ENCODE measurements around the gene CLSTN1. TPM values are rescaled to one million over a fixed set of nuclear protein-coding genes. Genes with fewer than 3 reads are reported as not detected.

Gene CLSTN1
- total RNA-seq, 1 experiment from 2014 or later: 100 TPM

GRCh38 chr1:9761855-9762254 lies 61.9 kb downstream of the CLSTN1 start:
- Mint-ChIP-seq H3K27me3 (ENCODE audit: low read depth) (no peaks in the 10 kb centered on the region), H3K4me3 (peak overlapping the region in 1 of 2 experiments; percentile 25; a peak in 1 of 5 replicates), H3K9me3 (peaks cover 6% of the 10 kb centered on the region in 2 experiments; a peak in 2 of 5 replicates), H3K27ac (peak overlapping the region in 2 of 3 experiments; percentile 49 to 98; a peak in 5 of 7 replicates), H3K4me1 (peaks cover 43 to 60% of the 10 kb centered on the region in 2 experiments), H3K36me3 (ENCODE audit: insufficient read depth in 1 of 3, low read depth in 3 of 3) (peaks cover 19 to 34% (median 32%) of the 10 kb centered on the region in 3 experiments; a peak in 6 of 7 replicates)
- Histone ChIP-seq H3T11ph (ENCODE audit: low read length) (no peak overlapping the region), H4K5ac (ENCODE audit: insufficient read length, low read depth, low read length) (no peak overlapping the region), H3K14ac (ENCODE audit: insufficient read depth, low read length) (no peak overlapping the region), H3K9me3 (ENCODE audit: control insufficient read depth, low read depth, low read length) (no peaks in the 10 kb centered on the region), H2BK120ac (ENCODE audit: low read depth, low read length, poor library complexity, severe bottlenecking) (no peak overlapping the region), H3K56ac (ENCODE audit: insufficient read length, low read depth, low read length) (no peak overlapping the region), H3K4me2 (ENCODE audit: insufficient read depth, insufficient read length, low read length) (no peak overlapping the region), H4K8ac (replicated peaks; ENCODE audit: insufficient read length, low read depth, low read length) (no peak overlapping the region), H2AFZ (ENCODE audit: low read length) (no peak overlapping the region), H2BK5ac (ENCODE audit: insufficient read length, low read length) (no peak overlapping the region), H3K79me1 (ENCODE audit: insufficient read depth, low read depth, low read length, poor library complexity, severe bottlenecking) (peaks cover 7% of the 10 kb centered on the region), H4K20me1 (ENCODE audit: control insufficient read depth, insufficient read depth, insufficient read length) (no peaks in the 10 kb centered on the region), H3K79me2 (ENCODE audit: insufficient read depth, low read length) (no peaks in the 10 kb centered on the region; the same call in 1 of the 2 replicates), H2BK15ac (ENCODE audit: low read depth, low read length) (no peak overlapping the region), H2AK5ac (ENCODE audit: insufficient read length, low read length) (no peak overlapping the region), H3K27me3 (ENCODE audit: insufficient read depth, low read length) (no peaks in the 10 kb centered on the region), H2BK12ac (ENCODE audit: insufficient read length, low read depth, low read length) (no peak overlapping the region), H3K18ac (ENCODE audit: insufficient read length, low read depth, low read length) (no peak overlapping the region), H3K27ac (ENCODE audit: insufficient read length, low read depth, low read length) (no peak overlapping the region), H2BK20ac (ENCODE audit: low read depth, low read length, poor library complexity, severe bottlenecking) (no peak overlapping the region), H3K4me1 (ENCODE audit: insufficient read depth, low read length) (peaks cover 8% of the 10 kb centered on the region; the same call in 1 of the 2 replicates), H4K91ac (ENCODE audit: insufficient read length, low read depth, low read length) (no peak overlapping the region), H3K23me2 (ENCODE audit: insufficient read length, low read depth, low read length, poor library complexity, severe bottlenecking) (peaks cover 3% of the 10 kb centered on the region), H3K9ac (ENCODE audit: extremely low read depth, insufficient read length, low read length) (no peak overlapping the region), H3K4ac (ENCODE audit: low read depth, low read length) (no peak overlapping the region), H3K23ac (ENCODE audit: insufficient read length, low read depth, low read length) (no peak overlapping the region)
- WGBS (ENCODE audit: extremely low coverage, insufficient read length, low lambda C conversion rate): no CpG with 5 or more reads among the region's 9 CpGs
- TF ChIP-seq CTCF (conservative IDR thresholded peaks at IDR 0.05): no peak
- DNase-seq: no peak
